NOMO-1 treated with dmso at 0.1 percent for 144 hours (cell line): ENCODE results near the gene MT1G.
A peak's percentile ranks its signal among the peaks of the same experiment; 100 is the strongest.
"Not testable (repeated sequence)": the region's sequence is repeated elsewhere in the genome, so short reads cannot be mapped to it uniquely, and the experiment has no call there.

Experiments
- DNase-seq: peaks from one replicate; lab custom pipeline; 2025; ENCODE audit not compliant: unreplicated experiment; lab: John Stamatoyannopoulos, UW

Gene MT1G

GRCh38 chr16:56684926-56685590, 17.2 kb upstream of the MT1G start:
- DNase-seq, result no peak

DNA sequence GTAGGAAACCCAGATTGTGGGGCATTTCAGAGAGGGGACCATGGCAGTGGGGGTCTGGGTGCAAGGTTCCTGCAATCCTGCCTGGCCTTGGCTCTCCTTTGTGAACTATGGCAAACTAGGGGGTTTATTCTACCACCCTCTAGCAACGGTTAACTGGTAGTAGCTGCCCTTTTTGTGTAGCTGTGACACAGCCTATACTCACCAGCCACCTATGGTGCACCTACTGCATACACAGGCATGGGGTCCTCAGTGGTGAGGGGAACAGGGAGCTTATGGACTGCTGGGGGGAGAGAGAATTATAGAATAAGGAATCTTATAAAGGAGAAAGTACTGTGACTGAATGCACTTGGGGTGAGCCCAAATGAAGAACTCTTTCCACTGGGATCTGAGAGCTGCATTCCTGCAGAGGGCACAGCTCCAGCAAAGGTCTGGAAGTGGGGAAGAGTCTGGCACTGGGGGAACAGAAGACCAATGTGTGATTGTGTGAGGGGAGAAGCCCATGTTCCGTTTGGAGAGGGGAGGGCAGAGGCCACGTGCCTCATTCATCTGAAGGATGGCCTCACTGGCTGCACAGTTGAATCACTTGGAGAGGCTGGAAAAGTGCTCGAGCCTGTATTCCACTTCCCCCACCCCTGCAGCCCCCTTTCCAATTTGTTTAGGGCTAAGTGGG, 16.5 kb upstream of the MT1G start:
- no peak for DNase-seq

GRCh38 chr16:56683424-56684172, 15.7 kb upstream of the MT1G start:
- no peak for DNase-seq

DNA sequence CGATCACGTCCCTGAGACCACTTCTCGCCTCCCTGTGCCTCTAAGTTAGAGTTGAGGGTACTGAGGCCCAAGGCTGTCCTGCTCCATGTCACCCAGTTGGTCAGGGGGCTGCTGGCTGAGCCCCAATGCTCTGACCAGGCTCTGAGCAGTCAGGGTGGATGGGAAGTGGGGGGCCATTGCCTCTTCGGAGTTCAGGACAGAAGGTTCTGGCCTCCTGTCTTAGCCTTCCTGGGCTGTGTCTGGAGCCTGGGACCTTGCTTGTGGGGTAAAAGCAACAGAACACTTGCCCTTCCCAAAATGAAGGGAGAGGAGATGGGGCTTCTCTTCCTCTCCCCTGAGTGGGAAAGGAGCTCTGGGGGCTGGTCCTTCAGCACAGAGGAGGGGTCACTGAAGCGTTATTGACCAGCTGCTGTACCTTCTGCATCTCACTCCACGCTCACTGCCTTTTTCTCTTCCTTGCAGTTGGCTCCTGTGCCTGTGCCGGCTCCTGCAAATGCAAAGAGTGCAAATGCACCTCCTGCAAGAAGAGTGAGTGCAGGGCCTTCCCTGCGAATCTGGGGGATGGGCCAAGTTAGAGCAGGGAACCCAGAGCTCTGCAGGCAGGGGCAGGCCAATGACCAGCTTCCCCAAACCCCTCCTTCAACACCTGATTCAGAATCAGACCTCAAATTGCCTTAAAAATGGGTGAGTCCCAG, 15.0 kb upstream of the MT1G start:
- no peak for DNase-seq

- DNase-seq, result peak; percentile 88
Observed at GRCh38 chr16:56681939-56682702, 14.3 kb upstream of the MT1G start, which contains the start of gene MT1X. TSS of gene MT1X (plus strand) at chr16:56682470. CDS start at chr16:56682541, 71 bp downstream.

GRCh38 chr16:56679818-56680217, 12.0 kb upstream of the MT1G start:
- DNase-seq, result no peak

DNA sequence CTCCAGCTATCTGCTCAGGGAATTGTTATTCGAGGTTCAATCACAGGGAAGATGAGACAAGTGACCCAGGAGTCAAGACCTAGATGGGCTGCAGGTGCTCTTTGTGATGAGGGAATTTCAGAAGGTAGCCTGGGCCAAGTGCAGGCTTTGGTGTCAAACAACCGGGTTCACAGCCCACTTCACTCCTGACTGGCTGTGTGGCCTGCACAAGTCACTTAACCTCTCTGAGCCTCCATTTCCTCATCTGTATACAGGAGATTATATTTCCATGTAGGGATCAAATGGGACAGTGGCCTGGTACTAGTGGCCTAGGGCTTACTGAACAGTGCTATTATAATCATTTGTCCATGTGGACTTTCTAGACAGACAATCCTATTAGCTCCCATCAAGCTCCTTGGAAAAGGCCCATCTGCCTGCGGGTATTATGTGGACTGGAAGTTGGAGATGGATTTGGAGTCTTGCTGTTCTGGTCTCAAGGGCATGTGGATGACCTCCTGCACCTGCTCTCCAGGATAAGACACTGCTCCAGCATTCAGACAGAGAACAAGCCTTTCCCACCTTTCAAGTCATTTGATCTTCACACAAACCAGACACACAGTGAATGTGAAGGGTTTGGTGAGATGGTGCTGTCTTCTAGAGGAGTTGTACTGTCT, 11.3 kb upstream of the MT1G start:
- no peak for DNase-seq

DNA sequence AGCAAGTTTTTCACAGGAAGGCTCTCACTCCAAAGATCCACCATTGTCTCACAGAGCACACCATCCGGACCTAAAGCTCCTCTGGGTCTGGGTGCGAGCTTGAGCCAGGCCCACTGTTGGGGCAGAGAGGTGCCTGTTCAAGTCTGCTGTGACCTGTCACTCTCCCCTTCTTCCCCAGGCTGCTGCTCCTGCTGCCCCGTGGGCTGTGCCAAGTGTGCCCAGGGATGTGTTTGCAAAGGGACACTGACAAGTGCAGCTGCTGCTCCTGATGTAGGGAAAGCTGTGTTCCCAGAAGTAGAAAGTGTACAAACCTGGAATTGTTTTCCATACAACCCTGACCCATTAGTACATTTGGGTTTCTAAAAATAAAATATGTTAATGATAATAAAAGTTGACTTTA, 9.6 kb upstream of the MT1G start:
- DNase-seq, result no peak

DNA sequence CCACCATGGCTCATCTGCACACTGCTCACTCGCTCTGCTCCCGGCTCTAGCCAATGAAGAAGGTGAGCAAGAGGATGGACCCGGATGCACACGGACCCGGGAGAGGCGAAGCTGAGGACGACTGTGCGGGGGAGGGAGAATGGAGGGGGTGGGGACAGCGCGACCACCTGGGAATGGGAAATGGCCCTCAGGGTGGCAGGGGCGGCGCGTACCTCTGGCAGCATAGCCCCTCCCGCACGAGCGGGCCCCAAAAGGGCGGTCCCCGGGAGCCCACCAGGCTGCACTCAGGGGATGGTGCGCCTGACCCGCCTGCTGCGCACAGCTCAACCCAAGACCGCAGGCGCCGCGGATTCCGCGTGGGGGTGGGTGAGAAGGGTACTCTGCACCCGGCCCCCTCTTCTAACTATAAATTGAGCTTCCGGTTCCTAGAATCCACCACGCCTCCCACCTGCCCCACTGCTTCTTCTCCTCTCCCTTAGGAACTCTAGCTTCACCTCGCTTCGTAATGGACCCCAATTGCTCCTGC, 7.9 kb upstream of the MT1G start:
- DNase-seq, result no peak

- DNase-seq, result not testable (repeated sequence)
Observed at GRCh38 chr16:56674570-56674969, 6.7 kb upstream of the MT1G start.

DNA sequence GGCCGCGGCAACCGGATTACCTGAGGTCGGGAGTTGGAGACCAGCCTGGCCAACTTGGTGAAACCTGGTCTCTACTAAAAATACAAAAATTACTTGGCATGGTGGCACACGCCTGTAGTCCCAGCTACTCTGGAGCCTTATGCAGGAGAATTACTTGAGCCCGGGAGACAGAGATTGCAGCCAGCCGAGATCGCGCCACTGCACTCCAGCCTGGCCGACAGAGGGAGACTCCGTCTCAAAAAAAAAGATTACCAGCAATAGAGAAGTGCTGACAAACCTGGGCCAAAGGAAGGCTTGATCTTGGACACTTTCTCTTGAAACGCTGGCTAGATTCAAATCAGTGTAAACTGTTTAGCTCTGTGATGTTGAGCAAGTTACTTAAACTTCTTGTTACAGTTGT, 6.1 kb upstream of the MT1G start:
- DNase-seq, result peak; percentile 16

GRCh38 chr16:56672761-56673536, 5.1 kb upstream of the MT1G start:
- no peak for DNase-seq

DNA sequence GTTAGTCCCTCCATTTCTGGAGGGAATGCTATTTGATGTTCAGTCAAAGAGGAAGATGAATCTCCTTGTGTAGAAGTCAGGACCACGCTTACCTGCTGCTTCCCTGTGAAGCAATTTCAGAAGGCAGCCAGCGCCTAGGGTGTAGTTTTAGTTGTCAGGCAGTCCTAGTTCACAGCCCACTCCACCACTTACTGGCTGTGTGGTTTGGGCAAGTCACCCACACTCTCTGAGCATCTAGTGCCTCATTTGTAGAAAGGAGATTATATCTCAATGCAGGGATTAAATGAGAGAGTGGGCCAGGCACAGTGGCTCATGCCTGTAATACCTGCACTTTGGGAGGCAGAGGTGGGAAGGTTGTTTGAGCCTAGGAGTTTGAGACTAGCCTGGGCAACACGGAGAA, 4.3 kb upstream of the MT1G start:
- not testable (repeated sequence) for DNase-seq

DNA sequence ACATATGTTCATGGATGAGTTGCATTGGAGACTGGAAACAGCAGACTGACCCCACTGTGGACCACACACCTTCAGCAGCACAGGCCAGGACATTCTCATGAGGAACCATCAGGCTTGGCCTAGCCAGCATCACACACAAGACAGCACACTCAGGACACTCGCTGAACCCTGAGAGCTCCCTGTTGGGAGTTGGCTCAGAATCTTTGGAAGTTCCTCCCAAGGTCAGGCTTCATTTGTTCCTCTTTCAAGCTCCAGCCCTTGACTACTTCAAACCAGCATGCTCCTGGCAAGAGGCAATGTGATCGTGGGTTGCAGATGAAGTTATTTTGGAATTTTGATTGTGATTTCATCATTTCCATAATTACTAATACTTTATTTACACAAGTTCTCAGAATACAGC, 3.8 kb upstream of the MT1G start:
- not testable (repeated sequence) for DNase-seq

DNA sequence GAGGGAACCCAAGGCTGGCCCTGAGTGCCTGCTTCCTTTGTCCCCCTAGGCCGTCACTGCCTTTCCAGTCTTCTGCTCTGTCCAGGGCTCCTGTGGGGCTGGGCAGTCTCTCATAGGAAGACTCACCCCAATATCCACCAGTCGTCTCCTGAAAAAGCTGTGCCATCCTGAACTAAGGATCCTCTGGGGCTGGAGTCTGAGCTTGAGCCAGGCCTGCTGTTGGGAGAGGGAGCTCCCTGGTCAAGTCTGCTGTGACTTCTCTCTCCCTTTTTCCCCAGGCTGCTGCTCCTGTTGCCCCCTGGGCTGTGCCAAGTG, 2.7 kb upstream of the MT1G start:
- DNase-seq, result no peak

GRCh38 chr16:56669840-56670619, 2.2 kb upstream of the MT1G start:
- no peak for DNase-seq

- peak; percentile 58 for DNase-seq
Observed at GRCh38 chr16:56669005-56669839, 1.4 kb upstream of the MT1G start, which contains the start of gene MT1H. TSS of gene MT1H (plus strand) at chr16:56669814. CDS start at chr16:56669885, 71 bp downstream.
